Measurements from ENCODE around the gene HOXB13. TPM values are rescaled to one million over a fixed set of nuclear protein-coding genes. Genes with fewer than 3 reads are reported as not detected.

Gene HOXB13
- not detected in 2 replicates for total RNA-seq

DNA sequence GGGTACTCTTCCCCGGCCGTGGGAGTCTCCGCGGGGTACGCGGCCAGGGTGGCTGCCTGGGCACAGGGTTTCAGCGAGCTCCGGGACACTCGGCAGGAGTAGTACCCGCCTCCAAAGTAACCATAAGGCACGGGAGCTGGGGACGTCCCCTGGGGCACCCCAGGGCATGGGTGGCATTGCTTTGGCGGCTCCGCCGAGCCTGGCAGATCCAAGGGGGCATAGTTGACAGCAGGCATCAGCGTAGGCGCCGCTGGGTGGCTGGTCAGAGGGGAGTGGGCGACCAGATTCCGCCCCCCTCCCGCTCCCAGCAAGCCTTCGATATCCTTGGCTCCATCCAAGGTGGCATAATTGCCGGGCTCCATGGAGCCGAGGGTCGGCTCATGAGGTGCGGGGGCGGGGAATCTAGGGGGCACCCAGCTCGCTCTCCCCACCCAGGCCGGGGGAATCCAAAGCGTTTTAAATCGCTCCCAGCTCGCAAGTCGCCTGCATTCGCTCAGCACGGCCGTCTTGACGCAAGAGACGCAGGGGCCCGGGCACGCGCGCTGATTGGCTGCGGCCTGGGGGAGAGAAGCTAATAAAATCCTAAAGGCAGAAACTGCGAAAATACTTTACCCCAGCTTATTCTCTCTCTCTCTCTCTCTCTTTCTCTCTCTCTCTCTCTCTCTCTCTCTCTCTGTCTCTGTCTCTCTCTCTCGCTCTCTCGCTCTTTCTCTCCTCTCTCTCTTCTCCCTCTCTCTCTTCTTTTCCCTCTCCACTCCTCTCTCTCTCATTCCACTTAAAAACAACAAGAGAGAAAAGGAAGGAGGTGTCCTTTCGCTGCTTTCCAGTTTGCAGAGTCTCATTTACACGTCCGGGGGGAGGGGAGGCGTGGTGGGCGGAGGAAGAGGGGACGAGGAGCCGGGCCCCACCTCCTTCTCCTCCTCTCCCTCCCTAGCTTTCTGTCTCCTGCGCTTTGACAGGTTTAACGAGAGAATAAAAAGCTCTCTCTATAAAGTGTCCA lies at the start of gene HOXB13:
Gene HOXB13 (minus strand): TSS at position 519 of the 1,000 bp plus-strand sequence. CDS start 157 bp downstream, at position 362.

DNA sequence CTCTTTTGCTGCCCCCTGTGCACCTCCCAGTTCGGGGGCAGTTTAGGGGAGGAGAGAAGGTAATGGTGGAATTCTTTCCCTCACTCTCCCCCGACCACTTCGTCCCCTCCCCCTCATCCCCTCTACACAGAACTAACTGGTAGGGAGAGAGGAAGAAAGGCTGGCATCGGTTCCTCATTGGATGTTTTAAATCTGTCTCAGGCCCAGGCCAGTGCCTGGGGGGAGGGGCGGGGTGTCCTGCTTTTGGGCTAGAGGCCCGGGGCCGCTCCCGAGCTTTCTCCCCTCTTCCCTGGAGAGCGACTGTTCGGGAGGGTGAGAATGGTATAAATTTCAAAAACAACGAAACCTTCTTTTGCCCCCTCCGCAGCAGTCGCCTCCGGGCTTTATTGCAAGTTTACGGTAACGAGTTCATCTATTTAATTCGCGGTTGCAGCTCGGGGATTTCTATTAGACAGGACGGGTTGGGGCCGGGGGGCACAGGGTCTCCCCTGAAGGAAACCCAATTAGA lies 5.6 kb downstream of the HOXB13 start, which contains the start of gene PRAC2:
Gene PRAC2 (plus strand): TSS at position 271 of the 508 bp plus-strand sequence. CDS start 1,226 bp downstream, outside the sequence.

DNA sequence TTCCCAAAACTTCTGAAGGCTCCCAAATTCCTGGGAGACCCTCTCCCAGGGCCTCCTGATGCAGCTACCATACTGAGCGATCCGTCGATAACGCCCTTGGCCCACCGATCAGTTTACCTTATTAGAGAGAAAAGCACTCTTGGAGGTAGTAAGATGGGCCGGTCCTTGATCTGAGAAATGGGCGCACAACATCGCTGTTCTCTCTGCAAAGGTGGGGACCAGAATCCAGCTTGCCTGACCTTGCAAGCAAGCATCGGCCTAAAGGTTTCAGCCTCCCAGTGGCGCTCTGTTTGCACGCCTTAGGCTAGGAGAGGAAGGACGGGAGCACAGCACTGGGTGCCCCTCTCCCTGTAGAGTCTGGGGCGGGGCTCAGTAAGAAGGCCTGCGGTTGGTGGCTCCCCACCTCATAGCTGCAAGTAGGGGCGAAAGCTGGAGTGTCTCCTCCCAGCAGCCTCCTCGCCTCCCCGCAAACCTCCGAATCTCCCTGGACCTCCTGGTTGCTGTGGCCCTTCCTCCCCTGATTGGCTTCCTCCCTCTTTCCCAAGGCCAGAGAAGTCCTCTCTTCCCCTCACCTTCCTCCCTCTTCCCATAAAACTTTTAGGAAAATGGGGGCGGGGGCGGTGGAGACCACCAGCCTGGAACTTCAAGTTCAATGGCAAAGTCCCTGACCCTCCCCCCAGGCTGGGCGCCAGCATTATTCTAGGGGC lies 6.2 kb downstream of the HOXB13 start, which contains the start of gene PRAC1:
Gene PRAC1 (minus strand): TSS at position 318 of the 707 bp plus-strand sequence. CDS start 126 bp downstream, at position 192.

Other genes starting within 250 kb of the HOXB13 start
- not detected in 2 replicates for gene HOXB1, start 197.7 kb downstream of the HOXB13 start, total RNA-seq
- gene HOXB2, start 183.6 kb downstream of the HOXB13 start, total RNA-seq: 8.7 and 10.4 TPM in 2 replicates
- 2.9 and 5.8 TPM in 2 replicates for gene HOXB4, start 150.4 kb downstream of the HOXB13 start, total RNA-seq
- gene HOXB3, start 138.5 kb downstream of the HOXB13 start, total RNA-seq: 16.7 and 17.3 TPM in 2 replicates
- under 0.01 and 0.29 TPM in 2 replicates for gene HOXB5, start 135.0 kb downstream of the HOXB13 start, total RNA-seq
- gene HOXB6, start 123.8 kb downstream of the HOXB13 start, total RNA-seq: 0.73 and 0.83 TPM in 2 replicates
- 1.7 and 2.0 TPM in 2 replicates for gene HOXB7, start 117.7 kb downstream of the HOXB13 start, total RNA-seq
- gene HOXB8, start 113.5 kb downstream of the HOXB13 start, total RNA-seq: not detected in 2 replicates
- gene HOXB9, start 102.4 kb downstream of the HOXB13 start, total RNA-seq: under 0.01 TPM in 1 of 2 replicates, not detected in the other
- gene PRAC1, start 6.2 kb downstream of the HOXB13 start, total RNA-seq: not detected in 2 replicates
- gene PRAC2, start 5.6 kb downstream of the HOXB13 start, total RNA-seq: not detected in 2 replicates
- under 0.01 and 0.58 TPM in 2 replicates for gene TTLL6, start 88.5 kb upstream of the HOXB13 start, total RNA-seq
- 48.1 and 67.9 TPM in 2 replicates for gene CALCOCO2, start 102.3 kb upstream of the HOXB13 start, total RNA-seq
- 42.5 and 43.9 TPM in 2 replicates for gene ATP5MC1, start 164.0 kb upstream of the HOXB13 start, total RNA-seq
- 66.6 and 118 TPM in 2 replicates for gene UBE2Z, start 179.7 kb upstream of the HOXB13 start, total RNA-seq
- 100 and 149 TPM in 2 replicates for gene SNF8, start 216.1 kb upstream of the HOXB13 start, total RNA-seq
- 0.33 TPM in 1 of 2 replicates, not detected in the other for gene GIP, start 239.8 kb upstream of the HOXB13 start, total RNA-seq